CD4-positive, CD25-positive, alpha-beta regulatory T cell (primary cell): ENCODE data around the gene TRIM47. TPM values are rescaled to one million over a fixed set of nuclear protein-coding genes. Genes with fewer than 3 reads are reported as not detected.
"Not testable (repeated sequence)": the region's sequence is repeated elsewhere in the genome, so short reads cannot be mapped to it uniquely, and the experiment has no call there.

Experiments
- ATAC-seq, 2 donors: fragments of 150-1000 bp; cut with Tn5 transposase; one replicate each; pipeline ENCODE4 v1.10.0; 2021; ENCODE audit warnings: low read depth in 2 of 2, moderate number of reproducible peaks in 2 of 2, moderate library complexity in 1 of 2
- DNase-seq, 3 donors: peaks; one replicate each; pipeline versions ENCODE4 v3.0.0 to v3.0.0-alpha.2; 2012 to 2022; ENCODE audit warnings: mixed read lengths in 1 of 3
- H3K27ac ChIP-seq: one replicate; pipeline ENCODE4 v1.7.0; 2013; ENCODE audit warnings: mild to moderate bottlenecking, low read length; ENCODE audit not compliant: insufficient read depth, poor library complexity, severe bottlenecking
- H3K27me3 ChIP-seq: one replicate; pipeline ENCODE4 v1.7.0; 2013; ENCODE audit warnings: low read length; ENCODE audit not compliant: control insufficient read depth, insufficient read depth
- H3K36me3 ChIP-seq: one replicate; pipeline ENCODE4 v1.7.0; 2013; ENCODE audit warnings: mild to moderate bottlenecking, low read length, moderate library complexity; ENCODE audit not compliant: control insufficient read depth, insufficient read depth
- H3K4me1 ChIP-seq: 2 replicates; pipeline ENCODE4 v1.7.0; 2013; ENCODE audit warnings: mild to moderate bottlenecking, low read length; ENCODE audit not compliant: insufficient read depth, control insufficient read depth, poor library complexity, severe bottlenecking
- H3K4me3 ChIP-seq: one replicate; pipeline ENCODE4 v1.7.0; 2013; ENCODE audit warnings: low read depth, mild to moderate bottlenecking, low read length, moderate library complexity
- H3K9me3 ChIP-seq, 2 experiments: 1 replicate in 1 of 2; 2 replicates in 1 of 2; pipeline ENCODE4 v1.7.0; 2013; ENCODE audit warnings: low read length in 2 of 2, mild to moderate bottlenecking in 1 of 2, moderate library complexity in 1 of 2; ENCODE audit not compliant: control insufficient read depth in 2 of 2
- H3K27ac Mint-ChIP-seq, 3 donors: one replicate each; pipeline ENCODE4 v1.8.0; 2020 to 2022; ENCODE audit warnings: mild to moderate bottlenecking in 3 of 3, mixed read lengths in 3 of 3, moderate library complexity in 2 of 3
- H3K27me3 Mint-ChIP-seq: one replicate; pipeline ENCODE4 v1.8.0; 2022; ENCODE audit warnings: mild to moderate bottlenecking, mixed read lengths
- H3K36me3 Mint-ChIP-seq: one replicate; pipeline ENCODE4 v1.8.0; 2020; ENCODE audit warnings: mixed read lengths
- H3K4me1 Mint-ChIP-seq, 4 donors: one replicate each; pipeline ENCODE4 v1.8.0; 2020 to 2022; ENCODE audit warnings: mixed read lengths in 4 of 4, mild to moderate bottlenecking in 1 of 4
- H3K4me3 Mint-ChIP-seq, 4 donors: one replicate each; pipeline ENCODE4 v1.8.0; 2020 to 2022; ENCODE audit warnings: mild to moderate bottlenecking in 4 of 4, mixed read lengths in 4 of 4, moderate library complexity in 3 of 4
- H3K9me3 Mint-ChIP-seq, 7 donors: one replicate each; pipeline ENCODE4 v1.8.0; 2020 to 2022; ENCODE audit warnings: mixed read lengths in 7 of 7, mild to moderate bottlenecking in 3 of 7, moderate library complexity in 2 of 7
- polyA plus RNA-seq, 4 donors: library from polyadenylated mRNA; unstranded; fragments of 300-500 nt; fragmentation: Illumina TruSeq; gene quantifications; one replicate each; pipeline ENCODE4 v1.2.3, GENCODE V29; 2021
- total RNA-seq: library from RNA; stranded (reverse); gene quantifications from one replicate; pipeline ENCODE4 v1.2.3, GENCODE V29; 2022

TRIM47 gene
- total and polyA plus RNA-seq, 5 donors from 2014 or later = 3.6 to 16.6 (median 15.2) TPM

DNA sequence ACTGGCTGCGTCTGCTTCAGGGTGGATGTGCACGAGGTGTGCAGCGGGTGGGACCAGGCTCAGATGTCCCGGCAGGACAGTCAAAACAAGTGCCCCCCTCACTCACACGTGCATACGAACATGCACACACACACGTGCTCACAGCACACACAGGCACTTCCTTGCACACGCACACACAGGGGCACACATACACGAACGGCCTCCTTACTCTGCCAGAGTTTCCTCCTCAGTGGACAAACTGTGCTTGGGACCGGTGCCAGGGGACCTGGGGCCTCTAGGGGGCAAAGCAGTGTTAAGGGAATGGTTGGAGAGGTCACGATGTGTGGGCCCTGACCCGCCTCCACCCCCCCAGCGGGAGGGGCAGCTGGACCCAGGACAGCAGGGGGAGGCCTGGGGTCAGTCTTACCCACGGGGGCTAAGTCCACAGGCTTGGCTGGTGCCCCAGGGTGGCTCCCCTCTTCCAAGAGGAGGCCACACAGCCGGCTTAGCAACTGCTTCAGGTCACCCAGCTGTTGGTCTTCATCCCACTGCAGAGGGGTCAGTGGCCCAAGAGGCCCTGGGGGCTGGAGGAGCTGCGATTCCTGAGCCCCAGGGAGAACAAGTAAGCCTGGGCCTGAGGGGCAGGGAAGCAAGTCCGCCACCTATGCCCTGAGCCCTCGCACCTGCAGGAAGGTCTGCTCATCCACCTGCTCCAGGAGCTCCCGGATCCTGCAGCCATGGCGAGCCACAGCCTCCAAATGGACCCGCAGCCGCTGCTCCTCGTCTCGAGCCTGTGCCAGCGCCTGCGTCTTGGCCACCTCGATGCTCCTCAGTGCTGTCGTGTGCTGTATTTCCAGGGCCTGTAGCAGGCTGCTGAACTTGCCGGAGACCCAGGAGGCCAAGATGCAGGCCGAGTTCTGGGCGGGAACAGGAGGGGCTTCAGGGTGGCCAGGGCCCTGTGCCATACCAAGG, 13.5 kb upstream of the TRIM47 start:
- Mint-ChIP-seq H3K27me3 (no peaks in the 10 kb centered on the region), H3K4me1 (peaks cover 0 to 23% (median 11%) of the 10 kb centered on the region in 4 donors), H3K4me3 (no peak overlapping the region), H3K36me3 (peaks cover 3% of the 10 kb centered on the region), H3K27ac (peak overlapping the region in 1 of 3 donors; percentile 43), H3K9me3 (no peaks in the 10 kb centered on the region)
- no peak for ATAC-seq
- Histone ChIP-seq H3K9me3 (no peaks in the 10 kb centered on the region), H3K36me3 (peaks cover 3% of the 10 kb centered on the region), H3K4me1 (peaks cover 12% of the 10 kb centered on the region), H3K27me3 (no peaks in the 10 kb centered on the region), H3K4me3 (no peak overlapping the region), H3K27ac (no peak overlapping the region)
- DNase-seq = no peak

DNA sequence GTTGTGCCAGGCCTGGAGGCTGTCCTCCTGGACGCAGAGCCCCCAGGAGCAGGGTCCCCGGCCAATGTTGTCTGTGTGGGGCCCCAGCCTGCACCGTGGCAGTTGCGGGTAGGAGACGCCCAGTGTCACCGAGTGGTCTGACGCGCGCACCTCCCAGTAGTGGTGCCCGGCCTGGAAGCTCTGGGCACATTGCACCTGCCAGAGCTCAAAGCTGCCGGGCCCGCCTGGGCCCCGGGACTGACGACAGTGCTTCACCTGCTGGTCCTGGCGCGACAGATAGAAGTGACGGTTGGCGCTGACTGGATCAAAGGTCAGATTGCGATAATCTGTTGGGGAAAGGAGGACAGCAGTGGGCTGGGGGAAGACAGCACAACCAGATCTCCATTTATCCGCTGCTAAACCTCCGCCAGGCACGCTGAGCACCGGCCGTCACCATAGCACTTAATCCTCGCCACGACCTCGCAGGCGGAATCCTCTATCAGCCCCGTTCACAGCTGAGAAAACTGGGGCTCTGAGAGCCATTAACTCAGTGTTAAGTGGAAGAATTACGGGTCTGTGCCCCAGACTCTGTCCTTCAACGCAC, 12.7 kb upstream of the TRIM47 start:
- no peaks in the 10 kb centered on the region for H3K27me3 ChIP-seq
- no peak overlapping the region for H3K27ac ChIP-seq
- ATAC-seq (no peak), DNase-seq (no peak)
- no peaks in the 10 kb centered on the region for H3K9me3 Mint-ChIP-seq
- no peak overlapping the region for H3K4me3 Mint-ChIP-seq
- no peaks in the 10 kb centered on the region for H3K27me3 Mint-ChIP-seq
- no peaks in the 10 kb centered on the region for H3K9me3 ChIP-seq
- peak overlapping the region in 1 of 3 donors; percentile 43 for H3K27ac Mint-ChIP-seq
- peaks cover 12% of the 10 kb centered on the region for H3K4me1 ChIP-seq
- H3K4me1 Mint-ChIP-seq = peaks cover 0 to 23% (median 11%) of the 10 kb centered on the region in 4 donors
- H3K4me3 ChIP-seq = no peak overlapping the region
- peaks cover 3% of the 10 kb centered on the region for H3K36me3 ChIP-seq
- H3K36me3 Mint-ChIP-seq = peaks cover 3% of the 10 kb centered on the region

DNA sequence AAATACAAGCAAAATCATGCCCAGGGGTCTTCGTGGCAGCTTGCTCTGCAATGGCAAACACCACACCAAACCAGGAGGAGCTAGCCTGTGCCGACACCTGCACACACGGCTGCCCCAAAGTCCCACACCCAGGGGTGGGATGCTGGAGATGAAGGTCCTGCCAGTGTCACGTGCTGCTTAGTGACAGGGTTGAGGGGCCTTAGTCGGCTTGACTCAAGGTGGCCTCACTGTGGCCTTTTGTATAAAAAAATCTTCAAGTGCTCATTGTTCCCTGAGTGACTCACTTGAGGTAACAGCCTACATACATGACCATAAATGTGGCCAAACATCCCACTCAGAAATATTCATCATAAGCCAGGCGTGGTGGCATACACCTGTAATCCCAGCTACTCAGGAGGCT, 11.1 kb upstream of the TRIM47 start:
- Mint-ChIP-seq H3K9me3 (no peaks in the 10 kb centered on the region), H3K36me3 (peaks cover 3% of the 10 kb centered on the region), H3K4me1 (peaks cover 0 to 11% (median 3%) of the 10 kb centered on the region in 4 donors), H3K27ac (peak overlapping the region in 2 of 3 donors; percentile 8 to 52), H3K27me3 (no peaks in the 10 kb centered on the region), H3K4me3 (no peak overlapping the region)
- Histone ChIP-seq H3K9me3 (no peaks in the 10 kb centered on the region), H3K4me1 (no peaks in the 10 kb centered on the region), H3K27ac (no peak overlapping the region), H3K4me3 (no peak overlapping the region), H3K36me3 (peaks cover 3% of the 10 kb centered on the region), H3K27me3 (no peaks in the 10 kb centered on the region)
- DNase-seq (no peak), ATAC-seq (no peak)

DNA sequence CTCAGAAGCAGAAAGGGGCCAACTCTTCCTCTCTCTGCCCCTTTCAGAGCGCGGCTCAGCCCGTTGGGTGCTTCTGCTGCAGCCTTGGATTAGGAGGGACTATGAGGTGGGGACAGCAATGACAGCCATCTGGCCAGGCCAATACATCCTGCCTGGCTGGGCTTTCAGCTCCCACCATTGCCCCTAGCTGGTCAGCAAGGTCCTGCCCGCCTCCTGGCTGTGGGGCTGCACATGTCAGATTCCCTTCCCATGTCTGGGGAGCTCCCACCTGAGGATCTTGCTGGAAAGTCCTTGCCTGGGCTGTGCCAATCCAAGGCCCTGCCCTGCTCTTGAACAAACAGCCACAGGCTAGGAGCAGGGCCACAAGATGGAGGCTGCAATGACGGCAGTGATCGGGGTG, 10.1 kb upstream of the TRIM47 start:
- H3K27ac Mint-ChIP-seq = no peak overlapping the region
- H3K4me3 Mint-ChIP-seq = no peak overlapping the region
- no peaks in the 10 kb centered on the region for H3K27me3 ChIP-seq

DNA sequence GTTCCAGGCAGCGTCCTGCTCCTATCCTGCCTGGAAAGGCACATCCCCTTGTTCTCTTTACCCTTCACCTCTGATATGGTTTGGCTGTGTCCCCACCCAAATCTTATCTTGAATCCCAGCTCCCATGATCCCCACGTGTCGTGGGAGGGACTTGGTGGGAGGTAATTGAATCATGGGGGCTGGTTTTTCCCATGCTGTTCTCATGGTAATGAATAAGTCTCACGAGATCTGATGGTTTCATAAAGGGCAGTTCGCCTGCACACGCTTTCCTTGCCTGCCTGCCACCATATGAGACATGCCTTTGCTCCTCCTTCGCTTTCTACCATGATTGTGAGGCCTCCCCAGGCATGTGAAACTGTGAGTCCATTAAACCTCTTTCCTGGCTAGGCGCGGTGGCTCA, 7.5 kb upstream of the TRIM47 start:
- peak overlapping the region in 2 of 3 donors; percentile 38 to 59 for H3K27ac Mint-ChIP-seq
- not testable (repeated sequence) for H3K4me1 Mint-ChIP-seq, ATAC-seq, H3K4me1 ChIP-seq, DNase-seq, H3K36me3 Mint-ChIP-seq, H3K4me3 ChIP-seq, H3K27me3 ChIP-seq, H3K27me3 Mint-ChIP-seq, H3K27ac ChIP-seq, H3K9me3 ChIP-seq, H3K36me3 ChIP-seq, H3K9me3 Mint-ChIP-seq
- peak overlapping the region in 1 of 4 donors; percentile 56 for H3K4me3 Mint-ChIP-seq

More for the DNA sequence above, 10.1 kb upstream of the TRIM47 start:
- Histone ChIP-seq H3K27ac (no peak overlapping the region), H3K9me3 (no peaks in the 10 kb centered on the region), H3K4me1 (no peaks in the 10 kb centered on the region), H3K4me3 (no peak overlapping the region), H3K36me3 (peaks cover 3% of the 10 kb centered on the region)
- DNase-seq = no peak
- Mint-ChIP-seq H3K4me1 (peaks cover 0 to 2% (median 0%) of the 10 kb centered on the region in 4 donors), H3K36me3 (peaks cover 3% of the 10 kb centered on the region), H3K9me3 (no peaks in the 10 kb centered on the region), H3K27me3 (no peaks in the 10 kb centered on the region)
- ATAC-seq = no peak

DNA sequence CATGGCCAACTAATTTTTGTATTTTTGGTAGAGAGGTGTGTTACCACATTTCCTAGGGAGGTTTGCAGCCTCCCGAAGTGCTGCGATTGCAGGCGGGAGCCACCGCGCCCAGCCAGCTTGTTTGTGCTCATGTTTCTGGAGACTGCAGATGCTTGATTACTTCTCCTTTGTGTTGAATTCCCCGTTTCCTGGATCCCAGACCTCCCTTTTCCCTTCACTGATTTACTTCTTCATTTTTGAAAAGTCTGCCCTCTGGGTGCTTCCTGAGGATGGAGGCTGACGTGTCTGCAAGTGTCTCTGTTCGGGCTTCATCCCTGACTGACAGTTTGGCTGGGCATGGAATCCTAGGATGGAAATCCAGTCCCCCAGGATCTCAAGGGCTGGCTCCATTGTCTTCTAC, 7.0 kb upstream of the TRIM47 start:
- DNase-seq (no peak), ATAC-seq (no peak)
- H3K27me3 ChIP-seq = no peaks in the 10 kb centered on the region
- Mint-ChIP-seq H3K4me3 (peak overlapping the region in 1 of 4 donors; percentile 56), H3K27ac (peak overlapping the region in 1 of 3 donors; percentile 59), H3K27me3 (peaks cover 5% of the 10 kb centered on the region), H3K9me3 (no peaks in the 10 kb centered on the region), H3K4me1 (no peaks in the 10 kb centered on the region), H3K36me3 (peaks cover 3% of the 10 kb centered on the region)
- H3K36me3 ChIP-seq = no peaks in the 10 kb centered on the region
- no peak overlapping the region for H3K27ac ChIP-seq
- no peak overlapping the region for H3K4me3 ChIP-seq
- H3K9me3 ChIP-seq = no peaks in the 10 kb centered on the region
- H3K4me1 ChIP-seq = no peaks in the 10 kb centered on the region

DNA sequence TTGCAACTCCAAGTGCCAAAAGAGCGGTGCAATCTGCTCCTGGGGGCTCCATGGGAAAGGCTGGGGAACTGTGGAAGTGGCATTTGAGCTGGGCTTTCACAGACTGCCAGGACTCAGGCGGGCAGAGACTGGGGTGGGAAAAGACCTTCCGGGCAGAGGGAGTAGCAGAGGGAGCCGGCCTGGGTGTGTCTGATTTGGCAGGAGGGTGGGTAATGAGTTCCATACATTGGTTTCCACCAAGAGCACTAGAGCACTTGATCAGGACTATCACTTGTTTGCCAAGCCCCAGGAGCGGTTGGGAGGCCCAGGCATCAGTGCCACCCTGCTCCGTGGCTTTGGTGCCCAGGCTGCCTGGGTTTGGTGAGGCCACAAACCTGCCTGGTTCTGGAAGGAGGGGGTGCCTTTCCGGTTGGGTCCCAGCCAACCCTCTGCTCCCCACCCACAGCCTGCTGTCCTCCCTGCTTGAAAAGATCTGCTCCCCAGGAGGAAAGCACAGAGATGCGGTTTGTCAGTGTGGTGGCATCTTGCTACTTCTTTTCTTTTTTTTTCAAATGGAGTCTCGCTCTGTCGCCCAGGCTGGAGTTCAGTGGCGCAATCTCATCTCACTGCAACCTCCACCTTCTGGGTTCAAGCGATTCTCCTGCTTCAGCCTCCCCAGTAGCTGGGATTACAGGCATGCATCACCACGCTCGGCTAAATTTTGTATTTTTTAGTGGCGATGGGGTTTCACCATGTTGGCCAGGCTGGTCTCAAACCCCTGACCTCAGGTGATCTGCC, 3.5 kb upstream of the TRIM47 start:
- H3K4me1 Mint-ChIP-seq = peaks cover 0 to 18% (median 3%) of the 10 kb centered on the region in 4 donors
- Histone ChIP-seq H3K27me3 (no peaks in the 10 kb centered on the region), H3K36me3 (no peaks in the 10 kb centered on the region), H3K4me3 (no peak overlapping the region), H3K9me3 (no peaks in the 10 kb centered on the region), H3K27ac (no peak overlapping the region), H3K4me1 (peaks cover 17% of the 10 kb centered on the region)
- no peaks in the 10 kb centered on the region for H3K9me3 Mint-ChIP-seq
- H3K36me3 Mint-ChIP-seq = no peaks in the 10 kb centered on the region
- ATAC-seq = no peak
- no peak for DNase-seq
- H3K4me3 Mint-ChIP-seq = peak overlapping the region in 1 of 4 donors; percentile 51
- H3K27me3 Mint-ChIP-seq = peaks cover 12% of the 10 kb centered on the region
- peak overlapping the region in 1 of 3 donors; percentile 43 for H3K27ac Mint-ChIP-seq
